GM12872 (cell line): Measurements from ENCODE around the gene SCIN.

Source experiments
- CTCF ChIP-seq: IDR thresholded peaks from 3 replicates; pipeline ENCODE4 v1.5.1; 2011; ENCODE audit warnings: low read depth, mild to moderate bottlenecking, low read length, moderate library complexity; ENCODE audit not compliant: insufficient read depth

The SCIN gene

GRCh38 chr7:12685550-12685949 lies 115.0 kb downstream of the SCIN start:
- peak; percentile 20; the same call in 1 of the 3 replicates for TF ChIP-seq CTCF

GRCh38 chr7:12686234-12686890 lies 115.8 kb downstream of the SCIN start:
- TF ChIP-seq CTCF = peak; percentile 89

GRCh38 chr7:12686891-12687717 lies 116.6 kb downstream of the SCIN start, which contains the start of gene ARL4A:
TSS of gene ARL4A (plus strand) at chr7:12687633. CDS start at chr7:12688255, 622 bp downstream.
- TF ChIP-seq CTCF = no peak

- no peak for TF ChIP-seq CTCF
Measured at GRCh38 chr7:12687718-12688171, 117.2 kb downstream of the SCIN start.

GRCh38 chr7:12689451-12689850 lies 118.9 kb downstream of the SCIN start:
- no peak for TF ChIP-seq CTCF

GRCh38 chr7:12690041-12690878 lies 119.7 kb downstream of the SCIN start:
- no peak for TF ChIP-seq CTCF

- no peak for TF ChIP-seq CTCF
Measured at GRCh38 chr7:12692035-12692434, 121.5 kb downstream of the SCIN start.
